HG03045 (cell line): ENCODE data around the gene EPHA6.
"Not testable (repeated sequence)": the region's sequence is repeated elsewhere in the genome, so short reads cannot be mapped to it uniquely, and the experiment has no call there.

ENCODE experiments used
- ATAC-seq: cut with Tn5 transposase; IDR thresholded peaks from one replicate; pipeline ENCODE4 v1.9.1; 2021; ENCODE audit warnings: mild to moderate bottlenecking, moderate library complexity; ENCODE audit not compliant: unreplicated experiment

Gene EPHA6

DNA sequence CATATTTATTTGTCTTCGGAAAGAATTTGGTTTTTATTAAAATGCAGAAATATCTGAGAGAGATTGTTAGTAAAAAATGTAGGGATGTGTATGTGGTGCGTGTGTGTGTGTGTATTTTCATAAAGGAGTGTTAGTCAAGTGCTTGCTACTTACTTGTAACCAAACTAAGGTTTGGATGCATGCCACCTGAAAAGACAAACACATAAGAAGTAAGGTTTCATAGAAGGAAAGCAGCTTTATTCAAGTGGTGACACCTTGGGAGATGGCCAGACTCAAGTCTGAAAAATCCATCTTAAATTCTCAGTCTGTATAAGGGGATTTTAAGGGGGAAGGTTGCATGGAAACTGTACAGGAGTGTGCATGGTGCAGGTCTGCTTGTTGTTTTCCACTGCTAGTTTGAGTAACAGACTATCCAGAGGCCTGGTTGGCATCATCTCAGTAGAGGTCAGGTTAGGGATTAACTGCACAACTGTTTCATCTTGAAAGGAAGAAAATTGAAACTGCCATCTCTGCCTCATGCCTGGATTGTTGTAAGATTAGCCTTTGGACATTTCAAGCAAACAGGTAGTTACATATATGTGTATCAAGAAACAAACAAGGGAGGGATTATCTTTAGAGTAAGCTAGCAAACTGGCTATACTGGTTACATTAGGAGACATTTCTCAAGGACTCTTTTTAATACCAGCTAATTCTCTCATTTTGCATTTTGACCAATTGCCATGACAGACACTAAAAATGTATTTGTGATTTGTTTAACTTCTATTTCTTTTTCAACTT, 196.7 kb downstream of the EPHA6 start:
- no peak for ATAC-seq

DNA sequence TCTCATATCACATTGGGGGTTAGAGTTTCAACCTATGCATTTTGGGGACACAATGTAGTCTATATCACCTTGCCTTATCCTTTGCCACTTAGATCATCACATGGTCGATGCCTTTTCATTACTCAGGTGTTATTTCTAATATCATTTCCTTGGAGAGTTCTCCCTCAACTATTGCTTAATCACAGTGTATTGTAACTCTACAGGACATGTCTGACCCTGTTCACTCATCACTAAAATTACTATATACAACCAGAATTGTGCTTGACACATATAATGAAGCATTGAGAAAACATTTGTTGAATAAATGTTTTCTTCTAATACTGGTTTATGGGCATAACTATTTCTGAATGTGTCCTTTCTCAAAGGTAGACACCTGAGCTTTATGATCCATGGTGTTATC, 207.4 kb downstream of the EPHA6 start:
- no peak for ATAC-seq

DNA sequence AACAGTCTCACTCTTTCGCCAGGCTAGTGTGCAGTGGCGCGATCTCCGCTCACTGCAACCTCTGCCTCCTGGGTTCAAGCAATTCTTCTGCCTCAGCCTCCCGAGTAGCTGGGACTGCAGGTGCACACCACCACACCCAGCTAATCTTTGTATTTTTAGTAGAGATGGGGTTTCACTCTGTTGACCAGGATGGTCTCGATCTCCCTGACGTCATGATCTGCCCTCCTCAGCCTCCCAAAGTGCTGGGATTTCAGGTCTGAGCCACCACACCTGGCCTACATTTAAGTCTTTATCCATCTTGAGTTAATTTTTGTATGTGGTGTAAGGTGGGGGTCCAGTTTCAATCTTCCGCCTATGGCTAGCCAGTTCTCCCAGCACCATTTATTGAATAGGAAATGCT, 211.2 kb downstream of the EPHA6 start:
- ATAC-seq: not testable (repeated sequence)

DNA sequence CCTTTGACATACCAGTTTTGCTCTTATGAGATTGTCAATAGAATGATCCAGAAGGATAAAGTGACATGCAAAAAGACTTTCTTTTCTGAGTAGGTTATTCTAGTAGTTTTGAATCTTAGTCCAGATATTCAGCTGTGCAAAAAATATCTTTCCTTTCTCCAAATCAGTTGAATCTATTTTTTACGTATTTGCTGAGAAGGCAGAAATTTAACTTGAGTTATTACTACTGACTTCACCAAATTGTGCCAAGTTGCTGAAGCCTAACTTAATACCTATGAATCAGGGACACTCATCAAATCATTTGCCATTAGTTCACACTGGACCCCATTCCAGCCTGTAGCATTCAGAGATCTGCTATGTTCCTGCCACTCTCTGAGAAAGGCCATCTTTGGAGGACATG, 215.6 kb downstream of the EPHA6 start:
- no peak for ATAC-seq

DNA sequence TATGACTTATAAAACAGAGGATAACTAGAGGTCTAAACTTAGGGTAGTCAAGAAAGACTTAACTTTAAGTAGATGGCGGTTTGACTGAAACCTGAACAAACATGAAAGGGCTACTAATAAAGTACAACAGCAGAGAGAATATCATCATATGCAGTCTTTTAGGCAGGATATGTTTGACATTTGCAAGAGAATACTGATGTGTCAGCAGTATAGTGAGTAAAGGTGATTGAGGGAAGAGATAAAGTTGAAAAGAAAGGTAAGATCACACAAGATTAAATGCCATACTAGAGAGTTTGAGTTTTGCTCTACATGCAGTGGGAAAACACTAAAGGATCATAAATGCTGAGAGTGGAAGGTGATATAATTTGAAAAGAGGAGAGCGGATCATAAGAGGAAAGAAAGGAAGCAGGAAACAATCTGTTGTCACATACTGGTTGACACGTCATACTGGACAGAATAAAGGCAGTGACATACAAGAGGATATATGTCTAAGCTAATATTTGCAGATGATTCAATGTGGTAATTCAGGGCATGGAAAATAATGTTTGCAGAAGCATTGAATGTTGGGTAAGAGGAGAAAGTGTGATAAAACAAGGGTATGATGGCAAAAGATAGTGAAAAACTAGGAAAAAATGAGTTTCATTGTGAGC, 223.0 kb downstream of the EPHA6 start:
- no peak for ATAC-seq

DNA sequence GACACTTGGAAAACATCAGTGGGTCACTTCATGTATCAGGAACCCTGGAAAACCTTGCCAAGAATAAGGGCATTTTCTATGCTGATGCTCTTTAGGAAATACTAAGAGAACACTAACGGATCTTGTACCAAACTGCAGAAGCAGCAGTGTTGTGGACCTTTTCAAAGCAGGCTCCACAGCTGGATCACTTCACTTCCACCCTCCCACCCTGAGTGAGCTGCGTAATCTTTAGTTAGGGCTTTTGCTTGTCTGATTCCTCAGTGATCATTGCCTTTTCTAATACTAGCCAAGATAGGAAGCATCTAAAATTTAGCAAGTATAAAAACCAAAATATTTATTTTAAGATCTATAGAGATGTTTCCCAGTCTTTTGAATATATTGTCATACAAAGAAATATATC, 229.0 kb downstream of the EPHA6 start:
- no peak for ATAC-seq

DNA sequence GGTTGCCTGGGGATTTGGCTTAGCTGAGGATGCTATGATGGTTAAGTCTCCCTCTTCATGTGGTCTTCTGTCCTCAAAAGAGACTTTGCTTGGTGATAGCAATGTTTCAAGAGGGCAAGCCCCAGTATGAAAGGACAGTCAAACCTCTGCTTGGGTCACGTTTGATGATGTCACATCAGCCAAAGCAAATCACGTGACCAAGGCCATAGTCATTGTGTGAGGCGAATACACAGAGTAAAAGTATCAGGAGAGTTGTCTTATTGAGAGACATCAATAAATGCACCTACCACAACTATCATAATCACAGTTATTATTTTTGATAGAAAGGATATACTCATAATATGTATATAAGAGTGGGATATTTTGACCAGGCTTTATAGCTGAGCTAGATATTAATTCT, 243.0 kb downstream of the EPHA6 start:
- no peak for ATAC-seq

DNA sequence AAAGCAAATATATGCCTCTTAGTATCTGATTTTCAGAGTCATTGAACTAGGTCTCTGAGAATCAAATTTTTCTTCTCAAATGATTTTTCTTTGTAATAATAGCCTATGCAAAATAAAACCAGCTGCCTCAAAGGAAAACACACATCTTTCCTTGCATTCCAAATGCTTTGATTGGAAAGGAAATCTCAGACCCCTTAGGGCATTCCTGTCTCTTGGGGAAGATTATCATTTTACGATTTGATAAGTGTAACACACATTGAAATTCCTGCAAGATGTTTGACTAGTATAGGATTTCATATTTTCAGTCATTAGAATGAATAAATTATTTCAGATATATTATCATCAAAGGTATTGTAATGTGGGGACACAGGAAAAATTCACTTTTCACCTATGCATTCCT, 244.8 kb downstream of the EPHA6 start:
- ATAC-seq: no peak

DNA sequence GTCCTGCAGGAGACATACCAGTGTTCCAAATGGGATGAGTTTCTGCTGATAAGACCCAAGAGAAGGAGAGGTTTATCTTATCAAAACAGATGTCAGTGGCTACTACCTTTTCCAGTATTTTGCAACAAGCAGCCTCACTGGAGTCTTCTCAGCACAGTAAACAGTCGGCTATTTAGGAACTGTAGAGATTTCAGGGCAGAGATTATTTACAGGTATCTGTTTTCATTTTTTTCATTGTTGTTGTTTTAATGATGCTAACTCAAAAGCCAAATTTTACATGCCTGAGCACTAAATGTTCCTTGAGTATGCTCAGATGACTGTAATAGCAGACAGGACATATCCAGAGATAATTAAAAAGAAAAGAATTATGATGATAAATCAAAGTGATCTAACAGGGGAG, 252.1 kb downstream of the EPHA6 start:
- ATAC-seq: no peak

DNA sequence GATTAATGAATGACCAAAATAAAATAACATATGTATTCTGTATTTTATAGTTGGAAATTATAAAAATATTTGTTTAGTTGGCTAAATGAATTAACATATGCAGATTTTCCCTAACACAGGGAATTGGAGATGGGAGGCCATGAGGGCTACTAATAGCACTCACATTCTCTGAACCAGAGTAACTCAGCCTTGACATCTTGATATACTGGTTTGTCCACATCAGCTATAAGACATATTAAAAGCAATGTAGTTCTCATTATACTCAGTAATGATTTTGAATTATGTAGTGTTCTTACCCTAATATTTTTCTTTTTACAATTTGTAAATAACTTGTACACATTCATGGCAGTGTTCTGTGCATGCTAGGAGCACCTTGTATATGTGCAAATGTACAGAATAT, 255.9 kb downstream of the EPHA6 start:
- no peak for ATAC-seq

DNA sequence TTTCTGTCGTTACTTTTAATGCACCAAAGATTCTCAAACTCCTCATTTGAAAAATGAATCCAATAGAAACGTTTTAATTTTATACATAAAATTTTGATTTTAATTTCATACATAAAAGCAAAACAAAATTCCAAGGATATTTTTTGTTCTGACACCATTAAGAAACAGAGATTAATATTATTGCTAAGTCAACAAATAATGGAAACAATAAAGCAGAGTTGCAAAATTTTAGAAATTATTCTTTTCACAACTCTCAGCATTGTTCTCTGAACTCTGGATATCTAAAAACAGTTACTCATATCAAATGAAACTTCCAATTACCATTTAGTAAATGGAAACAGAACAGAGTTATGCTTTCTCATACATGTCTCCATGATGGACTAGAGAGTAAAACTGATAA, 260.2 kb downstream of the EPHA6 start:
- no peak for ATAC-seq

DNA sequence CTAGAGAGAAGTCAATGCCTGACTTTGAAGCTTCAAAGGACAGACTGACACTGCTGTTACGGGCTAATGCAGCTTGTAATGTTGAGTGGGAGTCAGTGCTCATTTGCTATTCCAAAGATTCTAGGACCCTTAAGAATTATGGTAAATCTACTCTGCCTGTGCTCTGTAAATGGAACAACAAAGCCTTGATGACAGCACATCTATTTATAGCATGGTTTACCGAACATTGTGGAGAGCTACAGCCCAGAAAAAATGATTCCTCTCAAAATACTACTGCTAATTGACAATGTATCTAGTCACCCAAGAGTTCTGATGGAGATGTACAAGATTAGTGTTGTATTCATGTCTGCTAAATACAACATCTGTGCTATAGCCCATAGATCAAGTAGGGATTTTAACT, 262.3 kb downstream of the EPHA6 start:
- no peak for ATAC-seq

DNA sequence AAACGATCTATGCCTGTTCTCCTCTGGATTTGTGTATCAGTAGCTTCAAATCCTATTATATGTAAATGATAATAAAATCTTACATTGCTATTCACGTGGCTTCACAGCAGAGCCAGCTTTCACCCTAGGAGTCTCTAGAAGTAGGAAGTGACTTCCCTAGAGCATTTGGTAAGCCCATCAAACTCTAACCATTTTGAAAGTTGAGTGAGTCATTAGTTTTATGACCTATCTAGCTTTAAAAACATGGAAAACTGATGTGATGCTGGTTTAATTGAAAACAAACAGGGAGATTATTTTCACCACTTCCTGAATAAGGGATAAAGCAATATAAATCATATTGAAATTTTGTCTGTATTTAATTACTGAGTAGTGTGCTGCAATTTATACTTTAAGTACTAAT, 275.2 kb downstream of the EPHA6 start:
- ATAC-seq: no peak

DNA sequence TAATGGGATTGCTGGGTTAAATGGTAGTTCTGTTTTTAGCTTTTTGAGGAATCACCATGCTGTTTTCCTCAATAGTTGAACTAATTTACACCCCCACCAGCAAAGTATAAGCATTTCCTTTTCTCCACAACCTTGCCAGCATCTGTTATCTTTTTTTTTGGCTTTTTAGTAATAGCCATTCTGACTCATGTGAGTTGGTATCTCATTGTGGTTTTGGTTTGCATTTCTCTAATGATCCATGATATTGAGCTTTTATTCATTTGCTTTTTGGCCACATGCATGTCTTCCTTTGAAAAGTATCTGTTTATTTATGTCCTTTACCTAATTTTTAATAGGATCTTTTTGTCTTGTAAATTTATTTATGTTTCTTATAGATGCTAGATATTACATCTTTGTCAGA, 288.2 kb downstream of the EPHA6 start:
- no peak for ATAC-seq

DNA sequence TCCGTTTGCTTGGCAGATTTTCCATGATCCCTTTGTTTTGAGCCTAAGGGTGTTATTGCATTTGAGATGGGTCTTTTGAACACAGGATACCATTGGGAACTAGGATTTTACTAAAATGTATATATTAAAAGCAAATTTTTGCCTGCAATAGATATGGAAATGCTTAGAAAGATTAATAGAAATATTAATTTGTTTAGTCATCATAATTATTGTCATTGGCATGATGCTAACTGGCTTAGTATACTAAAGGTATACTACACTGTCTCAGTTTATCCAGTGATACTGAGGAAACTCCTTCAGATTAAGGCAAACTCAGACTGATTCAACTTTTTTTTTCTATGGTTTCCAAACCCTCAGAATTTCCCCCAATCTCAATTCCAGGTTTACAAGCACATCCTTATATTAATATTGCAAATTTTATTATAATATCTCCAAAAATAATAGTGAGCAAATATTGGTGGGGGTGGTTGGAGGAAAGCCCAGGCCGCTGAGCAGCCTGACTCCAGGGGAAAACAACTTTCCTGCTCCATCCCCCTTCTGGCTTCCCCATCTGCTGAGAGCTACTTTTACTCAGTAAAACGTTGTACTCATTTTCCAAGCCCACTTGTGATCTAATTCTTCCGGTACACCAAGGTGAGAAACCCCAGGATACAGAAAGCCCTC, 291.7 kb downstream of the EPHA6 start:
- no peak for ATAC-seq

DNA sequence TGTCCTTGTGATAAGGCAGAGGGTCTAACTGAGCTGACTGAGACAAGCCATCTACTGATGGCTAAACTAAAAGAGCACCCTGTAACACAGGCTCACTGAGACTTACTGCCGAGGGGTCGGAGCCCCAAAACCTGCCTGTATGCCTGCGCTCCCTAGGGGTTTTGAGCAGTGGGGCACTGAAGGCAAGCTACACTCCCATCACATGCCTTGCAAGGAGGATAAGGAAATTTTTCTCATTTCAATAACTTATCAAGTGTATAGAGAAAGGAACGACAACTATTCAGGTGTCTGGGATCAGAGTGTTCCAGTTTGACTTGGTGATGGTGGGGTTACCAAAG, 292.2 kb downstream of the EPHA6 start:
- ATAC-seq: no peak

DNA sequence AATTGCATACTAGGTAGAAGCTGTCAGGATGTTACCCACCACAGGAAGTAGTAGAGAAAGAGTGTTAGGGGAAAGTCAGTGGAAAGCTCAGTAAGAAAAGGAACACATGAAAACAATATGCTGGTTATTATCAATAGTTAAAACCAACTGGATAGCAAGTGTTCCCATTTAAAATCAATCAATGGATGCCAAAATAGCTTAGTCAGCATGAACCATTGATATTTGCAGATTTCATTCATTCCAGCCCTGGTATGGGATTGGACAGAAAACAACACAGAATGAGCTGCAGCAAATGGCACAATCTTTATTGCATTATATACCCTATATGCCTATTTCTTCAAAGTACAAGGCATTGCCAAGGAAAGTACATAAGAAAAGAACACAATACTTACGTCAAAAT, 293.7 kb downstream of the EPHA6 start:
- ATAC-seq: no peak

DNA sequence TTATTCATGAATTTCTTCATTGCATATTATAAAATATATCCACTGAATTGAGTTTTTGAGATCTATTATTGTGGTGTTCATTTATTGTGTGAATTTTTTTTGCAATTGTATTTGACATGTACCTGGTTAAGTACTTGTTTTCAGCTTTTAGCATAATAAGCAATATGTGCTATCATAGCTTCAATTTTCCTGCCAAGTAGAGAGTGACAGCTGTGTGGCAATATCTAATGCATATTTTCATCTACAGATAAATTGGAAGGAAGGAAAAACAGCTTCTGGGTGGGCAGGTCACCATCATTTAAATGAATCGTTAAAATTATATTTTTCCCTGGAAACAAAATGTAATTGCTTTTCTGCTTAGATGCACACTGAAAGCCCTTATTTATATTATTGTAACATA, 296.9 kb downstream of the EPHA6 start:
- ATAC-seq: no peak

DNA sequence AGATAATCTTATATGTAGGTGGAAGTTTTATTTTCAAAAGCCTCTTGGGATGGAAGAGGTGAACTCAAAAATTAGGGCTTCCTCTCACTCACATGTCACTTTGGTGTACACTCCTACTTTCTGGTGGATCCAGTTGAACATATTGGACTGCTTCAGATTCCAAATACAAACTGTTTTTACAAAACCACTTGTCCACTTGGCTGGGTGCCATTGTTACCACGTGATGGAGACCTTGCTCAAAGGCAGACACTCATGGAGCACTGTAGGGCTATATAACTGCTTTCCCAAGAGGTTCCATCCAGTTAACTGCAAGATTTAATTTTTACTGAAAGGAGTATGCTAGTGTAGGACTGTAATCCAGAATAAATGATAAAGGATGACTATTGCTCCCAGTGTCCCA, 307.0 kb downstream of the EPHA6 start:
- no peak for ATAC-seq

DNA sequence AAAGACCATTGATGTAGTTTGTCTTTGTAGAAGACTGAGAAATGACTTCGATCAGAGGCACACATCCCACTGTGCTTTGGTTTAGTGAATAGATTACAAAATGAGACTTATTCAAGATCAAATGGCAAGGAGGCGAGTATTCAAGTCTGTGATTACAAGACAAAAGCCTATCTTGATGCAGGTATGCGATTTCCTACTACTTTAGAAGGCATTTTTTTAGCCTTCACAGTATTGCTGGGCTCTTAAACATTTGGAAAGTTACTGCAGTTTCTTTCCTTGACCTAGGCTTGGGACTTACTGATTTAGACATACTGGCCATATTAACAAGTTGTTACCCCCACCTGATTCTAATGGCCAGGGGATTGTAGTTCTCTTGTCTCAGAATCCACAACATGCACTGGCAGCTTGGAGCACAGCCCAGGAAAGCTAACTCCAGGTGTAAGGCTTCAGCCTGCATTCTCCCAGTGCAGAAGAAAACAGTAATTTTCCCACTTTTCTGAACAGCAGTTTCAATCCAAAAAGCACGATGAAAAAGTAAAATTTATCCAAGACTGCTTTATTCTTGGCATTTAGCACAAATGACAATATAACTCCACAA, 311.6 kb downstream of the EPHA6 start:
- no peak for ATAC-seq

DNA sequence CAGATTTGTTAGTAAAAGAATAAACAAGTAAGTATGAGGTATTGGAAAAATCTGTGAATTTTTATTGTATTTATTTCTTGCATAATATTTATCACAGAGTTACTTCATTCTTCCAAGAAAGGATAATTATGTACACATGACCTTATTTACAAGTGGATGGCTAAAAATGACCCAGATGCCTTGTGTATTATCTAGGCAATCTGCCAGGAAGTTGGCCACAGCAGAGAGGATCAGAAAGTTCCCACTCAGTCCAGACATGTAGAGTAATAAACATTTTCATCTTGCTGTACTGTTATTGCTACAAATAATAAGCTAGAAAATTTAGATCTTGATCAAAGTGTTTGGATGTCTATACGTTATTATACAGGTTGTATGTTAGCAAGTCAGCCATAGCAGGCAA, 317.1 kb downstream of the EPHA6 start:
- no peak for ATAC-seq

DNA sequence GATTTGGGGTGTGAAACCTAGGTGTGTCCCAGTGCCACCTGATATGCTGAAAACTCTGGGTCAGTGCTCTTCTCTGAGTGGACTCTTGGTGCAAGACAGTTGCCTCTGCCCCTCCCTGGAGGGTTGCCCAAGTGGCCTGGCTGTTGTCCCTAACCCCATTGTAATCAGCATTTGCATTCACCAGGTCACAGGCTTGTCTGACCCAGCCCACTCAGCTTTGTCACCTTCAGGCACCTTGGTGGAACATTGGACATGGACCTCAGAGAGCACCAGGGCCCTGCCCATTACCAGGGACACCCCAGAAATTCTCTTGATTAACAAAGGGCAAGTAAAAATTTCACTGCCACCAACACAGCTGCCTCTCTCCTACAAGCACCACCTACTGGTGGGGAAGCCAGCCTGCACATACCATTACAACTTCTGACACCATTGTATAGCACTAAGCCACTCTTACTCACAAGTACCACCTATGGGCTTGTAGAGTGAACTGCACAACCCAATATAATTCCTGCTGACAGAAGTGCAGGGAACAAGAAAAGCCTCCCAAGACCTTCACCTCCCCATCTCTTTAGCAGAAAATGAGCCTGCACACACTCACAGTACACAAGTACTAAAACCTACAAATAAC, 324.6 kb downstream of the EPHA6 start:
- peak; percentile 46 for ATAC-seq
